Neutrophil (primary cell): ENCODE data around the gene IRS2.
A peak's percentile ranks its signal among the peaks of the same experiment; 100 is the strongest.

Experiments used
- H3K27ac ChIP-seq: fragments of 200-600 bp; sonication (generic); 2 replicates; pipeline ENCODE4 v1.5.1; 2016; ENCODE audit warnings: mild to moderate bottlenecking, moderate library complexity
- H3K27me3 ChIP-seq: fragments of 200-600 bp; sonication (generic); 2 replicates; pipeline ENCODE4 v1.6.0; 2016; ENCODE audit warnings: mild to moderate bottlenecking
- H3K36me3 ChIP-seq: fragments of 200-600 bp; sonication (generic); 2 replicates; pipeline ENCODE4 v1.5.1; 2017
- H3K4me1 ChIP-seq, 2 experiments: fragments of 200-600 bp in 1 of 2; sonication (generic) in 1 of 2; 1 replicate in 1 of 2; 2 replicates in 1 of 2; pipeline versions ENCODE4 v1.5.1 to v1.6.1; 2013 to 2016; ENCODE audit warnings: low read depth in 1 of 2, low read length in 1 of 2, mild to moderate bottlenecking in 1 of 2, moderate library complexity in 1 of 2; ENCODE audit not compliant: control insufficient read depth in 1 of 2, insufficient read depth in 1 of 2
- H3K4me3 ChIP-seq, 2 experiments: fragments of 200-600 bp in 1 of 2; sonication (generic) in 1 of 2; 1 replicate in 1 of 2; 2 replicates in 1 of 2; pipeline ENCODE4 v1.5.1; 2013 to 2016; ENCODE audit warnings: low read depth in 1 of 2, low read length in 1 of 2, mild to moderate bottlenecking in 1 of 2, moderate library complexity in 1 of 2
- H3K9me3 ChIP-seq: fragments of 200-600 bp; sonication (generic); 2 replicates; pipeline ENCODE4 v1.5.1; 2016
- CTCF ChIP-seq: fragments of 200-600 bp; sonication (generic); IDR thresholded peaks from 2 replicates; pipeline ENCODE4 v1.5.1; 2016; ENCODE audit warnings: antibody characterized with exemption

Gene IRS2

GRCh38 chr13:109794095-109794494, 7.7 kb upstream of the IRS2 start:
- H3K27me3 ChIP-seq: peaks cover 19% of the 10 kb centered on the region
- no peaks in the 10 kb centered on the region for H3K36me3 ChIP-seq
- no peak for TF ChIP-seq CTCF
- no peaks in the 10 kb centered on the region for H3K9me3 ChIP-seq
- H3K4me1 ChIP-seq: peaks cover 26 to 27% of the 10 kb centered on the region in 2 experiments
- no peak overlapping the region for H3K27ac ChIP-seq
- H3K4me3 ChIP-seq: no peak overlapping the region

- Histone ChIP-seq H3K27ac (no peak overlapping the region), H3K4me3 (no peak overlapping the region), H3K27me3 (peaks cover 13% of the 10 kb centered on the region), H3K9me3 (no peaks in the 10 kb centered on the region), H3K4me1 (peaks cover 42 to 43% of the 10 kb centered on the region in 2 experiments), H3K36me3 (no peaks in the 10 kb centered on the region)
- no peak for TF ChIP-seq CTCF
Measured at GRCh38 chr13:109792416-109793059, 6.2 kb upstream of the IRS2 start.

- TF ChIP-seq CTCF: peak; percentile 49
- Histone ChIP-seq H3K9me3 (no peaks in the 10 kb centered on the region), H3K4me3 (peak overlapping the region; percentile 47), H3K27me3 (peaks cover 10% of the 10 kb centered on the region), H3K36me3 (no peaks in the 10 kb centered on the region), H3K4me1 (peaks cover 45 to 46% of the 10 kb centered on the region in 2 experiments), H3K27ac (peak overlapping the region; percentile 98)
Measured at GRCh38 chr13:109790942-109791605, 4.7 kb upstream of the IRS2 start.

GRCh38 chr13:109790086-109790485, 3.7 kb upstream of the IRS2 start:
- Histone ChIP-seq H3K4me3 (peak overlapping the region in 1 of 2 experiments; percentile 47), H3K9me3 (no peaks in the 10 kb centered on the region), H3K36me3 (no peaks in the 10 kb centered on the region), H3K27me3 (peaks cover under 1% of the 10 kb centered on the region), H3K4me1 (peaks cover 45 to 46% of the 10 kb centered on the region in 2 experiments), H3K27ac (peak overlapping the region; percentile 98)
- TF ChIP-seq CTCF: no peak

- H3K27me3 ChIP-seq: no peaks in the 10 kb centered on the region
- peaks cover 3% of the 10 kb centered on the region for H3K36me3 ChIP-seq
- peak overlapping the region; percentile 98 for H3K27ac ChIP-seq
- peak overlapping the region in 1 of 2 experiments; percentile 20 for H3K4me3 ChIP-seq
- H3K9me3 ChIP-seq: no peaks in the 10 kb centered on the region
- TF ChIP-seq CTCF: no peak
- H3K4me1 ChIP-seq: peaks cover 46 to 48% of the 10 kb centered on the region in 2 experiments
Measured at GRCh38 chr13:109789262-109789661, 2.9 kb upstream of the IRS2 start.
